CD4-positive, alpha-beta T cell (primary cell): ENCODE results near the gene SV2C. TPM values are rescaled to one million over a fixed set of nuclear protein-coding genes. Genes with fewer than 3 reads are reported as not detected.
"Not testable (repeated sequence)": the region's sequence is repeated elsewhere in the genome, so short reads cannot be mapped to it uniquely, and the experiment has no call there.

ENCODE experiments used
- ATAC-seq: fragments of 200-7000 bp; cut with Tn5 transposase; one replicate; pipeline ENCODE4 v1.10.0; 2022; ENCODE audit warnings: mild to moderate bottlenecking; ENCODE audit not compliant: poor library complexity
- CTCF ChIA-PET: fragments of 350-600 bp; sonication (Branson Sonifier 250); formaldehyde crosslinking; loops from one replicate; lab custom pipeline; 2021; ENCODE audit warnings: antibody characterized with exemption, inconsistent platforms; lab: Charles Lee
- POLR2A ChIA-PET: fragments of 350-600 bp; sonication (Branson Sonifier 250); formaldehyde crosslinking; loops from one replicate; lab custom pipeline; 2021; ENCODE audit warnings: antibody characterized with exemption, inconsistent platforms; lab: Charles Lee
- DNase-seq, 14 experiments: peaks; one replicate each; pipeline ENCODE4 v3.0.0-alpha.2; 2013 to 2020; ENCODE audit warnings: mixed read lengths in 2 of 14
- H3K27ac ChIP-seq, 2 donors: one replicate each; pipeline versions ENCODE4 v1.5.1 to v1.7.0; 2013; ENCODE audit warnings: low read length in 2 of 2, low read depth in 1 of 2, mild to moderate bottlenecking in 1 of 2
- H3K27me3 ChIP-seq, 2 experiments: 1 replicate in 1 of 2; 2 replicates in 1 of 2; pipeline versions ENCODE4 v1.6.1 to v1.7.0; 2013; ENCODE audit warnings: low read length in 2 of 2, control low read depth in 1 of 2, mild to moderate bottlenecking in 1 of 2, moderate library complexity in 1 of 2; ENCODE audit not compliant: insufficient read depth in 2 of 2, control insufficient read depth in 1 of 2
- H3K36me3 ChIP-seq: one replicate; pipeline ENCODE4 v1.6.1; 2013; ENCODE audit warnings: low read length, control low read depth; ENCODE audit not compliant: insufficient read depth
- H3K4me1 ChIP-seq: one replicate; pipeline ENCODE4 v1.6.1; 2013; ENCODE audit warnings: low read length, control low read depth; ENCODE audit not compliant: insufficient read depth
- H3K4me3 ChIP-seq: one replicate; pipeline ENCODE4 v1.5.1; 2013; ENCODE audit warnings: mild to moderate bottlenecking, low read length, moderate library complexity
- H3K9me3 ChIP-seq, 2 experiments: 1 replicate in 1 of 2; 2 replicates in 1 of 2; pipeline versions ENCODE4 v1.6.1 to v1.7.0; 2013; ENCODE audit warnings: low read length in 2 of 2, mild to moderate bottlenecking in 2 of 2, control low read depth in 1 of 2, moderate library complexity in 1 of 2; ENCODE audit not compliant: control insufficient read depth in 1 of 2, insufficient read depth in 1 of 2
- H3K27ac Mint-ChIP-seq: one replicate; pipeline ENCODE4 v1.8.0; 2020; ENCODE audit warnings: mixed read lengths
- H3K27me3 Mint-ChIP-seq: one replicate; pipeline ENCODE4 v1.8.0; 2021; ENCODE audit warnings: mixed read lengths
- H3K36me3 Mint-ChIP-seq: one replicate; pipeline ENCODE4 v1.8.0; 2021; ENCODE audit warnings: low read depth, mixed read lengths
- H3K4me1 Mint-ChIP-seq: one replicate; pipeline ENCODE4 v1.8.0; 2021; ENCODE audit warnings: low read depth, mixed read lengths
- H3K4me3 Mint-ChIP-seq: one replicate; pipeline ENCODE4 v1.8.0; 2020; ENCODE audit warnings: mild to moderate bottlenecking, mixed read lengths
- H3K9me3 Mint-ChIP-seq: one replicate; pipeline ENCODE4 v1.8.0; 2020; ENCODE audit warnings: mixed read lengths
- intact Hi-C, 2 experiments: fragments of 100-400 bp; cut with DNase I in 1 of 2; cut with micrococcal nuclease in 1 of 2; formaldehyde crosslinking; loops; one replicate each; pipeline versions ENCODE4 v1.15.1 to v1.9.0; 2023 to 2025; cut with DNase I, micrococcal nuclease
- total RNA-seq, 174 experiments: library from RNA in 2 of 174; stranded (reverse) in 2 of 174; gene quantifications; one replicate each; pipeline ENCODE4 v1.2.3 and lab custom pipeline; 2021 to 2026
- TF ChIP-seq, protein P1 (sequence below): fragments of 200-600 bp; IDR thresholded peaks from one replicate; pipeline ENCODE4 v1.8.0; 2022; ENCODE audit warnings: antibody characterized with exemption, mild to moderate bottlenecking

Gene SV2C
- total RNA-seq, 2 experiments from 2014 or later, result 0.03 to 0.08 TPM

DNA sequence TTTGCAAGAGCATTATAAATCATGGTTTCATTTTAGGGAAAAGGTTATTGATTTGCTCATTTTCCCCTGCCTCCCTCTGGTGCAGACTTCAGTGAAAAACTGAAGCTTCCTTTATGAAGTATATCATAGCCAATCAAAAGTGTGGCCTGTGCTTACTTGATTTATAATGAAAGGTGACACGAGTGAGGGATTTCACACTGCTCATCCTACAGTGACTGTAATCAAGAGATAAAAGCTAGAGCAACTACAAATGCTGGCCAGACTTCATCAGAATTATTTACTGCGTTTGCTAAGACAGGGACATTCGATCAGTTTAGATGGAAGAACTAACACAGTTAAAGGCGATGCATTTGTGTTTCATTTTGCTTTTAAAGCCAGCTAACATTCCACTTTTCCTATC lies 151.5 kb downstream of the SV2C start:
- H3K4me3 Mint-ChIP-seq, result no peak overlapping the region
- no peaks in the 10 kb centered on the region for H3K4me1 Mint-ChIP-seq

DNA sequence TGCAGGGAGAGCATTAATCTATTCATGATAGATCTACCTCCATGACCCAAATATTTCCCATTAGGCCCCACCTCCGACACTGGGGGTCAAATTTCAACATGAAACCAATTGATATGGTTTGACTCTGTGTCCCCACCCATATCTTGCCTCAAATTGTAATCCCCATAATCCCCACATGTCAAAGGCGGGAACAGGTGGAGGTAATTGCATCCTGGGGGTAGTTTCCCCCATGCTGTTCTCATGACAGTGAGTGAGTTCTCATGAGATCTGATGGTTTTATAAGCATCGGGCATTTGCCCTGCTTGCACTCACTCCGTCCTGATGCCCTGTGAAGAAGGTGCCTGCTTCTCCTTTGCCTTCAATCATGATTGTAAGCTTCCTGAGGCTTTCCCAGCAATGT lies 153.5 kb downstream of the SV2C start:
- TF ChIP-seq, protein P1, sequence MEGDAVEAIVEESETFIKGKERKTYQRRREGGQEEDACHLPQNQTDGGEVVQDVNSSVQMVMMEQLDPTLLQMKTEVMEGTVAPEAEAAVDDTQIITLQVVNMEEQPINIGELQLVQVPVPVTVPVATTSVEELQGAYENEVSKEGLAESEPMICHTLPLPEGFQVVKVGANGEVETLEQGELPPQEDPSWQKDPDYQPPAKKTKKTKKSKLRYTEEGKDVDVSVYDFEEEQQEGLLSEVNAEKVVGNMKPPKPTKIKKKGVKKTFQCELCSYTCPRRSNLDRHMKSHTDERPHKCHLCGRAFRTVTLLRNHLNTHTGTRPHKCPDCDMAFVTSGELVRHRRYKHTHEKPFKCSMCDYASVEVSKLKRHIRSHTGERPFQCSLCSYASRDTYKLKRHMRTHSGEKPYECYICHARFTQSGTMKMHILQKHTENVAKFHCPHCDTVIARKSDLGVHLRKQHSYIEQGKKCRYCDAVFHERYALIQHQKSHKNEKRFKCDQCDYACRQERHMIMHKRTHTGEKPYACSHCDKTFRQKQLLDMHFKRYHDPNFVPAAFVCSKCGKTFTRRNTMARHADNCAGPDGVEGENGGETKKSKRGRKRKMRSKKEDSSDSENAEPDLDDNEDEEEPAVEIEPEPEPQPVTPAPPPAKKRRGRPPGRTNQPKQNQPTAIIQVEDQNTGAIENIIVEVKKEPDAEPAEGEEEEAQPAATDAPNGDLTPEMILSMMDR, result no peak
- no peaks in the 10 kb centered on the region for H3K4me1 ChIP-seq
- Mint-ChIP-seq H3K9me3 (peaks cover 6% of the 10 kb centered on the region), H3K36me3 (no peaks in the 10 kb centered on the region), H3K27ac (no peak overlapping the region), H3K27me3 (peaks cover 6% of the 10 kb centered on the region), H3K4me3 (no peak overlapping the region), H3K4me1 (no peaks in the 10 kb centered on the region)
- ChIA-PET POLR2A (no interaction called here), CTCF (no interaction called here)
- no peak overlapping the region for H3K4me3 ChIP-seq
- no peak overlapping the region for H3K27ac ChIP-seq
- no peak for DNase-seq
- H3K9me3 ChIP-seq, result peaks cover 0 to 8% of the 10 kb centered on the region in 2 experiments
- H3K36me3 ChIP-seq, result no peaks in the 10 kb centered on the region
- intact Hi-C loops, result no loop called here
- no peaks in the 10 kb centered on the region for H3K27me3 ChIP-seq
- no peak for ATAC-seq

More for the DNA sequence above, 151.5 kb downstream of the SV2C start:
- Mint-ChIP-seq H3K27ac (no peak overlapping the region), H3K9me3 (peaks cover 6% of the 10 kb centered on the region), H3K27me3 (no peaks in the 10 kb centered on the region), H3K36me3 (no peaks in the 10 kb centered on the region)
- no peak overlapping the region for H3K27ac ChIP-seq
- intact Hi-C loops, result no loop called here
- no peak for DNase-seq
- no peaks in the 10 kb centered on the region for H3K36me3 ChIP-seq
- H3K4me1 ChIP-seq, result no peaks in the 10 kb centered on the region
- peaks cover 0 to 8% of the 10 kb centered on the region in 2 experiments for H3K9me3 ChIP-seq
- ChIA-PET POLR2A (no interaction called here), CTCF (no interaction called here)
- TF ChIP-seq, protein P1, result no peak
- ATAC-seq, result no peak
- no peak overlapping the region for H3K4me3 ChIP-seq
- H3K27me3 ChIP-seq, result no peaks in the 10 kb centered on the region

DNA sequence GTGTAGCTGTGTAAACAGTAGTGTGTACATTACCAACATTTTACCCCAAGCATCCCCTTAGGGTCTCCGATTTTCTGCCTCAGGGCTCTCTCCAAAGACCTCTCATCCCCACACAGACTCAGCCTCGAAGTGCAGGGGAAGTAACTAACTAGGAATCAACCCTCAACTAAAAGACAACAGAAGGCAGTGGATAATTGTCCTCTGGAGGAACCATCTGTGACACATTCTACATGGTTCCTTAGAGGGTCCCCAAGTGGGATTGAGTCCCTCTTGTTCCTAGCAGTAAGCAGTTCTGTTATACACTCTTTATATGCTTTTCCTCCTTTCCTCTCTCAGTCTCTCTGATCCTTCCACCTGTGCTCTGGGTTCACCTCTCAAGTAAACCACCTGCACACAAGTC lies 157.2 kb downstream of the SV2C start:
- no peaks in the 10 kb centered on the region for H3K36me3 Mint-ChIP-seq
- no peak overlapping the region for H3K4me3 ChIP-seq
- H3K27ac ChIP-seq, result no peak overlapping the region
- no peaks in the 10 kb centered on the region for H3K27me3 ChIP-seq
- no peaks in the 10 kb centered on the region for H3K36me3 ChIP-seq
- peaks cover 0 to 8% of the 10 kb centered on the region in 2 experiments for H3K9me3 ChIP-seq
- POLR2A ChIA-PET, result interaction anchor here (0.6 kb wide), 1 partner anchor 871 kb away, joined by 3 read pairs; no protein-coding TSS in a partner anchor
- no peak for ATAC-seq
- TF ChIP-seq, protein P1, result no peak
- no peak overlapping the region for H3K4me3 Mint-ChIP-seq
- H3K27me3 Mint-ChIP-seq, result peaks cover 6% of the 10 kb centered on the region
- H3K27ac Mint-ChIP-seq, result no peak overlapping the region
- DNase-seq, result no peak
- no peaks in the 10 kb centered on the region for H3K4me1 Mint-ChIP-seq
- H3K4me1 ChIP-seq, result no peaks in the 10 kb centered on the region
- intact Hi-C loops, result no loop called here
- H3K9me3 Mint-ChIP-seq, result peaks cover 6% of the 10 kb centered on the region
- CTCF ChIA-PET, result interaction anchor here (0.6 kb wide), 1 partner anchor 274 kb away, joined by 3 read pairs; no protein-coding TSS in a partner anchor

DNA sequence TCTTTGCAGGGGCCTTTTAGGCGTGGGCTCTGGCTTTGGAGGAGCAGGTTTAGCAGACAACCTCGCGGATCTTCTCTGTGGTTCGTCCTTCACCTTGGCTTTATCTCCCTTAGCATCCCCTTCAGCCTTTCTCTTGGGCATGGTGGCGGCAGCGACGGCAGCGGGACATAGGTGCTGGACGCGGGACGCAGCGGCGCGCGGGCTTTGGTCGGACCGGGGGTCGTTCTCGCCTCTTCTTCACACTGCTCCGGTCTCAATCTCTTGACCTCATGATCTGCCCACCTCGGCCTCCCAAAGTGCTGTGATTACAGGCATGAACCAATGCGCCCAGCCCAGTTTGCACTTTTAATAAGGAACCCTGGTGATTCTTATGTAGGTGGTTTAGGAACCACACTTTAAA lies 159.0 kb downstream of the SV2C start:
- POLR2A ChIA-PET, H3K27me3 Mint-ChIP-seq, H3K27me3 ChIP-seq, H3K4me1 Mint-ChIP-seq, H3K4me3 Mint-ChIP-seq, intact Hi-C loops, H3K9me3 ChIP-seq, H3K36me3 ChIP-seq, H3K36me3 Mint-ChIP-seq, H3K4me3 ChIP-seq, H3K27ac ChIP-seq, H3K4me1 ChIP-seq, ATAC-seq, H3K9me3 Mint-ChIP-seq, DNase-seq, H3K27ac Mint-ChIP-seq: not testable (repeated sequence)
- CTCF ChIA-PET, result interaction anchor here (0.7 kb wide), 1 partner anchor 16 kb away, joined by 4 read pairs; no protein-coding TSS in a partner anchor
